Neuronal stem cell (in vitro differentiated cells): ENCODE results near the gene TMA7B.

Experiments used
- DNase-seq: peaks from one replicate; pipeline ENCODE4 v3.0.0-alpha.2; 2013; ENCODE audit warnings: low spot score
- H2AFZ ChIP-seq: one replicate; pipeline ENCODE4 v1.6.1; 2013; ENCODE audit warnings: mild to moderate bottlenecking, low read length, inconsistent platforms
- H2AK5ac ChIP-seq: 2 replicates; pipeline ENCODE4 v1.6.1; 2013; ENCODE audit warnings: low read depth, mild to moderate bottlenecking, inconsistent platforms, low read length, moderate library complexity, mixed read lengths
- H2BK120ac ChIP-seq: 2 replicates; pipeline ENCODE4 v1.6.1; 2013; ENCODE audit warnings: low read depth, mild to moderate bottlenecking, inconsistent platforms, low read length, moderate library complexity, mixed read lengths
- H2BK12ac ChIP-seq: one replicate; pipeline ENCODE4 v1.6.1; 2013; ENCODE audit warnings: low read length, inconsistent platforms
- H2BK15ac ChIP-seq: 2 replicates; pipeline ENCODE4 v1.6.1; 2013; ENCODE audit warnings: mild to moderate bottlenecking, low read length, inconsistent platforms, mixed read lengths
- H2BK5ac ChIP-seq: one replicate; pipeline ENCODE4 v1.6.1; 2013; ENCODE audit warnings: inconsistent platforms, mild to moderate bottlenecking, low read length, moderate library complexity
- H3K14ac ChIP-seq: one replicate; pipeline ENCODE4 v1.6.1; 2013; ENCODE audit warnings: low read length, inconsistent platforms
- H3K18ac ChIP-seq: 2 replicates; pipeline ENCODE4 v1.6.1; 2013; ENCODE audit warnings: low read length, inconsistent platforms
- H3K23ac ChIP-seq: 2 replicates; pipeline ENCODE4 v1.6.1; 2013; ENCODE audit warnings: low read depth, mild to moderate bottlenecking, mixed read lengths, low read length, inconsistent platforms; ENCODE audit not compliant: poor library complexity
- H3K27ac ChIP-seq: replicated peaks from 3 replicates; pipeline ENCODE4 v1.5.1; 2013; ENCODE audit warnings: low read length, inconsistent platforms
- H3K27me3 ChIP-seq, 3 experiments: 2 replicates each; pipeline ENCODE4 v1.6.1; 2013; ENCODE audit warnings: low read length in 3 of 3, mild to moderate bottlenecking in 2 of 3, inconsistent platforms in 1 of 3, low read depth in 1 of 3, mixed read lengths in 1 of 3, moderate library complexity in 1 of 3; ENCODE audit not compliant: control insufficient read depth in 3 of 3, insufficient read depth in 3 of 3
- H3K36me3 ChIP-seq, 2 donors: replicated peaks in 1 of 2; 2 replicates each; pipeline ENCODE4 v1.6.1; 2013; ENCODE audit warnings: low read length in 2 of 2; ENCODE audit not compliant: control insufficient read depth in 2 of 2, insufficient read depth in 2 of 2
- H3K4ac ChIP-seq: 2 replicates; pipeline ENCODE4 v1.6.1; 2013; ENCODE audit warnings: inconsistent platforms, mild to moderate bottlenecking, low read length, moderate library complexity
- H3K4me1 ChIP-seq, 2 donors: 1 replicate in 1 of 2; 2 replicates in 1 of 2; pipeline ENCODE4 v1.6.1; 2013; ENCODE audit warnings: low read length in 2 of 2, low read depth in 1 of 2; ENCODE audit not compliant: control insufficient read depth in 2 of 2, insufficient read depth in 1 of 2
- H3K4me2 ChIP-seq: one replicate; pipeline ENCODE4 v1.6.1; 2013; ENCODE audit warnings: mild to moderate bottlenecking, low read length, inconsistent platforms; ENCODE audit not compliant: insufficient read depth, poor library complexity, severe bottlenecking
- H3K4me3 ChIP-seq, 2 donors: 2 replicates each; pipeline ENCODE4 v1.5.1; 2013; ENCODE audit warnings: low read length in 2 of 2, mild to moderate bottlenecking in 2 of 2, inconsistent platforms in 1 of 2, moderate library complexity in 1 of 2
- H3K79me1 ChIP-seq: one replicate; pipeline ENCODE4 v1.6.1; 2013; ENCODE audit warnings: low read depth, mild to moderate bottlenecking, inconsistent platforms, low read length, moderate library complexity
- H3K9ac ChIP-seq: one replicate; pipeline ENCODE4 v1.6.1; 2013; ENCODE audit warnings: mild to moderate bottlenecking, low read depth, low read length, inconsistent platforms; ENCODE audit not compliant: poor library complexity
- H3K9me3 ChIP-seq, 2 donors: replicated peaks in 1 of 2; 2 replicates each; pipeline versions ENCODE3 to v1.6.1; 2013; ENCODE audit warnings: low read length in 2 of 2, mild to moderate bottlenecking in 2 of 2, inconsistent platforms in 1 of 2, low read depth in 1 of 2, mixed read lengths in 1 of 2, moderate library complexity in 1 of 2; ENCODE audit not compliant: control insufficient read depth in 2 of 2, insufficient read depth in 1 of 2
- H4K8ac ChIP-seq: one replicate; pipeline ENCODE4 v1.6.1; 2013; ENCODE audit warnings: low read depth, mild to moderate bottlenecking, inconsistent platforms, low read length, moderate library complexity
- H4K91ac ChIP-seq: one replicate; pipeline ENCODE4 v1.6.1; 2013; ENCODE audit warnings: low read length, low read depth, mild to moderate bottlenecking, inconsistent platforms; ENCODE audit not compliant: poor library complexity
- WGBS, 2 donors: extraction: QIAGEN DNeasy Blood & Tissue Kit; methylation state at CpG; one replicate each; pipeline ENCODE4 v1.1.7; 2013; ENCODE audit warnings: missing lambda C conversion rate in 2 of 2, mixed read lengths in 1 of 2; ENCODE audit not compliant: insufficient read length in 2 of 2, insufficient replicate concordance in 1 of 2; ENCODE audit errors: extremely low coverage in 2 of 2; 5-methylcytosine and 5-hydroxymethylcytosine counted together

The TMA7B gene

GRCh38 chr22:39946126-39946502 lies 14.1 kb upstream of the TMA7B start:
- Histone ChIP-seq H3K27ac (no peak overlapping the region), H2BK15ac (no peak overlapping the region), H3K4me1 (peaks cover 0 to 9% of the 10 kb centered on the region in 2 donors), H4K8ac (no peak overlapping the region), H3K14ac (no peak overlapping the region), H3K9ac (no peak overlapping the region), H3K9me3 (no peaks in the 10 kb centered on the region), H3K18ac (no peak overlapping the region), H2BK120ac (no peak overlapping the region), H2BK5ac (no peak overlapping the region), H3K4me3 (no peak overlapping the region), H2AK5ac (no peak overlapping the region), H3K23ac (no peak overlapping the region), H3K36me3 (no peaks in the 10 kb centered on the region), H4K91ac (no peak overlapping the region), H3K27me3 (peaks cover 0 to 9% (median 0%) of the 10 kb centered on the region in 3 experiments), H2BK12ac (no peak overlapping the region), H2AFZ (no peak overlapping the region), H3K79me1 (no peaks in the 10 kb centered on the region), H3K4ac (no peak overlapping the region), H3K4me2 (no peak overlapping the region)
- DNase-seq: no peak
- WGBS, 2 donors: no CpG with 5 or more reads among the region's 4 CpGs

DNA sequence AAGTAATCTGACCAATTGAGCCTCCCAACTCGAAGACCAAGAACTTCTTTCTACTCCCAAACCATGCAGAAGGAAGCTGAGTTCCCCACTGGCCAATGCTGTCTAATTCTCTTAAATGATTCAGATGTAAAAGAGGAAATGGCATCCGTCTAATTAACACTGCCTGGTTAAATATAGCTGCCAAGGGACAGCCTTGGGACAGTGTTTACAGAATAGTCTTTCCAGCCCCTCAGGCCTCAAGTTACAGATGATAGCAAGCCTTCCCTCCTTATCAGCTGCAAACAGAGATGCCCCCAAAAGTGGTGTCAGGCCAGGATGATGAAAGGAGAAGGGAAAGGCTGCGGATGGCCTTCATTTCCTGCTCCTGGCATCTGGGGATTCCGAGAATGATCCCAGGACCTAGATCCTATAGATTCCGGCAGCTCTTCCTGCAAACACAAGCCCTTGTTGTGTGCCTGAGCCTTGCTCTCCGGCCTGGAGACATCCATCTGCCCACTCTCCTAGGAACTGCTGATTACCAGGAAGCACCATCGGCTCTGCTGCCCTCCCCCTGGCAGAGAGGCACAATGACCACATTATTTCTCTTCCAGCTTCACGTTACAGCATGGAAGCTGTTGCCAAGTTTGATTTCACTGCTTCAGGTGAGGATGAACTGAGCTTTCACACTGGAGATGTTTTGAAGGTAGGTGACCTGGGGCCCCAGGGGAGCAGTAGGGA lies 13.5 kb upstream of the TMA7B start:
- Histone ChIP-seq H4K91ac (no peak overlapping the region), H3K9ac (no peak overlapping the region), H2AK5ac (no peak overlapping the region), H3K79me1 (no peaks in the 10 kb centered on the region), H3K27me3 (peaks cover 0 to 9% (median 0%) of the 10 kb centered on the region in 3 experiments), H2BK120ac (no peak overlapping the region), H3K4ac (no peak overlapping the region), H4K8ac (no peak overlapping the region), H3K23ac (no peak overlapping the region), H2BK5ac (no peak overlapping the region), H2AFZ (no peak overlapping the region), H3K4me3 (no peak overlapping the region), H2BK12ac (no peak overlapping the region), H2BK15ac (no peak overlapping the region), H3K27ac (no peak overlapping the region), H3K14ac (peak overlapping the region; percentile 13), H3K18ac (no peak overlapping the region), H3K4me2 (no peak overlapping the region), H3K4me1 (peaks cover 0 to 9% of the 10 kb centered on the region in 2 donors), H3K36me3 (no peaks in the 10 kb centered on the region), H3K9me3 (no peaks in the 10 kb centered on the region)
- no peak for DNase-seq
- no CpG with 5 or more reads among the region's 8 CpGs for WGBS, 2 donors

DNA sequence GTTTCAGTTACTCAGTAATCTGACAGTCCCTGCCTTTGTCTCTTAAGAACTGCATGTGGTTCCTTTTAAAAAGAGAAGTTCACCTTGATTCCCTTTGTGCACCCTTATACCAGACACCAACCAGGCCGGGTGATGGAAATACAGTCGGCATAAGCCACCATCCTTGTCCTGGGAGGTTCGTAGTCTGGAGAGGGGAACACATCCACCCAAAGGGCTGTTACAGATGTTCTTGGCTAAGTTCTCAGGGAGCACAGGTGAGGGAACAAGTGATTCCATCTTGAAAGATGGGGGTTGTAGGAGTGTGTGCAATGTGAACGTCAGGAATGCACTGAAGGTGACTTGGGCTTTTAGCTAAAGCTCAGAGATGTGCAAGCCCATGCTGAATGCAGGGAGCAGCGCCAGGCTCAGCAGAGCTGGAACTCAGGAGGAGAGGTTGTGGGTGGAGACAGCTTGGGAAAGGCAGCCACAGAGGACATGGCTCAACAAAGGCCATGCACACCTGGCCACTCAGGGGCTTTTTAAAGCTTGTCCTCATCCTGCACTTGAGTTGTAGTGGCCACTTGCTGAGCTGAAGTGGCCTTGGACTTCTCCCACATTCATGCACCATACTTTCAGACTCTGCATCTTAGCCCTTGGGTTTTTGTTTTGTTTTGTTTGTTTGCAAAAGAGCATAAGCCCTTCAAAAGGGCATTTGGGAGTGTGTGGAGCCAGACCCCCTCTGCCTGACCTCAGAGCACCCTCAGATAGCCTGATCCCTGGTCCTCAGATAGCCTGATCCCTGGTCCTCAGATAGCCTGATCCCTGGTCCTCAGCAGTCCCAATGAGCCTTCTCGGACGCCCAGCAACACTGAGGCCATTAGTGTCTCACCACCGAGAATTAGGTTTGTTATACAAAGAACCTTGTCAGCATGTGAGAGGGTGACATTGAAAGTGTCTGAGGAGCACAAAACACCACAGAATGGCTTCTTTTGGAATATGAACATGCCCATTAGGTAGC lies 12.7 kb upstream of the TMA7B start:
- Histone ChIP-seq H3K27ac (no peak overlapping the region), H3K27me3 (peaks cover 0 to 9% (median 0%) of the 10 kb centered on the region in 3 experiments), H3K23ac (no peak overlapping the region), H3K14ac (no peak overlapping the region), H2AK5ac (no peak overlapping the region), H4K8ac (no peak overlapping the region), H2BK15ac (no peak overlapping the region), H3K18ac (peak overlapping the region; percentile 2), H2AFZ (no peak overlapping the region), H2BK120ac (no peak overlapping the region), H3K79me1 (no peaks in the 10 kb centered on the region), H3K4me1 (peaks cover 0 to 9% of the 10 kb centered on the region in 2 donors), H2BK5ac (no peak overlapping the region), H3K4me2 (no peak overlapping the region), H3K36me3 (no peaks in the 10 kb centered on the region), H3K9me3 (no peaks in the 10 kb centered on the region), H2BK12ac (no peak overlapping the region), H3K9ac (no peak overlapping the region), H3K4me3 (no peak overlapping the region), H4K91ac (no peak overlapping the region), H3K4ac (no peak overlapping the region)
- no peak for DNase-seq
- WGBS, 2 donors: no CpG with 5 or more reads among the region's 8 CpGs
